Colon (tissue), 2 donors: ENCODE data around the gene TLK2.
"Not testable (repeated sequence)": the region's sequence is repeated elsewhere in the genome, so short reads cannot be mapped to it uniquely, and the experiment has no call there.

ENCODE experiments used
- FAIRE-seq: peaks from 2 replicates; lab custom pipeline; 2012; peaks lifted over from hg19 to GRCh38; lab: Jason Lieb, UNC
- donor health status: control.
- donor health status: control.

The TLK2 gene

GRCh38 chr17:62560971-62561370, 82.3 kb downstream of the TLK2 start:
- FAIRE-seq: not testable (repeated sequence)

- no peak for FAIRE-seq
Measured at GRCh38 chr17:62562656-62563055, 84.0 kb downstream of the TLK2 start.

- no peak for FAIRE-seq
Measured at GRCh38 chr17:62565817-62566216, 87.2 kb downstream of the TLK2 start.

- FAIRE-seq: no peak
Measured at GRCh38 chr17:62566996-62567578, 88.5 kb downstream of the TLK2 start.

GRCh38 chr17:62572488-62572887, 93.9 kb downstream of the TLK2 start:
- no peak for FAIRE-seq

- FAIRE-seq: no peak
Measured at GRCh38 chr17:62572888-62573401, 94.3 kb downstream of the TLK2 start.

- no peak for FAIRE-seq
Measured at GRCh38 chr17:62573480-62574117, 95.0 kb downstream of the TLK2 start.

GRCh38 chr17:62576382-62576781, 97.8 kb downstream of the TLK2 start:
- FAIRE-seq: no peak

GRCh38 chr17:62578757-62579487, 100.3 kb downstream of the TLK2 start:
- FAIRE-seq: no peak

- no peak for FAIRE-seq
Measured at GRCh38 chr17:62580947-62581346, 102.3 kb downstream of the TLK2 start.

- FAIRE-seq: no peak
Measured at GRCh38 chr17:62581764-62582163, 103.1 kb downstream of the TLK2 start.

GRCh38 chr17:62587554-62587953, 108.9 kb downstream of the TLK2 start:
- no peak for FAIRE-seq

GRCh38 chr17:62588109-62588508, 109.5 kb downstream of the TLK2 start:
- no peak for FAIRE-seq

GRCh38 chr17:62591333-62591732, 112.7 kb downstream of the TLK2 start:
- FAIRE-seq: no peak

GRCh38 chr17:62591822-62592221, 113.2 kb downstream of the TLK2 start:
- FAIRE-seq: not testable (repeated sequence)

GRCh38 chr17:62592341-62593099, 113.9 kb downstream of the TLK2 start:
- FAIRE-seq: no peak

GRCh38 chr17:62595484-62595883, 116.9 kb downstream of the TLK2 start:
- FAIRE-seq: no peak

GRCh38 chr17:62596662-62597061, 118.0 kb downstream of the TLK2 start:
- no peak for FAIRE-seq

GRCh38 chr17:62597150-62597549, 118.5 kb downstream of the TLK2 start:
- FAIRE-seq: no peak

GRCh38 chr17:62597920-62598319, 119.3 kb downstream of the TLK2 start:
- FAIRE-seq: no peak

GRCh38 chr17:62599964-62600657, 121.5 kb downstream of the TLK2 start:
- no peak for FAIRE-seq

- FAIRE-seq: no peak
Measured at GRCh38 chr17:62600805-62601204, 122.2 kb downstream of the TLK2 start.
